Skeletal muscle tissue (tissue), 4 donors: Measurements from ENCODE around the gene BEND6. TPM values are rescaled to one million over a fixed set of nuclear protein-coding genes. Genes with fewer than 3 reads are reported as not detected.
"Not testable (repeated sequence)": the region's sequence is repeated elsewhere in the genome, so short reads cannot be mapped to it uniquely, and the experiment has no call there.

Experiments used
- H3K27ac ChIP-seq: one replicate; pipeline ENCODE4 v1.7.0; 2013; ENCODE audit warnings: mild to moderate bottlenecking, low read depth, low read length, inconsistent platforms
- H3K27me3 ChIP-seq, 3 donors: one replicate each; pipeline ENCODE4 v1.7.0; 2013; ENCODE audit warnings: low read length in 3 of 3; ENCODE audit not compliant: control insufficient read depth in 3 of 3, insufficient read depth in 3 of 3
- H3K36me3 ChIP-seq, 3 donors: one replicate each; pipeline ENCODE4 v1.7.0; 2013; ENCODE audit warnings: low read length in 3 of 3; ENCODE audit not compliant: control insufficient read depth in 3 of 3, insufficient read depth in 3 of 3
- H3K4me1 ChIP-seq, 3 donors: one replicate each; pipeline ENCODE4 v1.7.0; 2013; ENCODE audit warnings: low read length in 3 of 3, mild to moderate bottlenecking in 3 of 3; ENCODE audit not compliant: control insufficient read depth in 3 of 3, insufficient read depth in 3 of 3
- H3K4me3 ChIP-seq, 3 donors: one replicate each; pipeline ENCODE4 v1.7.0; 2013; ENCODE audit warnings: low read length in 3 of 3
- H3K9ac ChIP-seq, 3 donors: one replicate each; pipeline ENCODE4 v1.7.0; 2013; ENCODE audit warnings: low read length in 3 of 3, mild to moderate bottlenecking in 3 of 3, moderate library complexity in 2 of 3, low read depth in 1 of 3
- H3K9me3 ChIP-seq, 3 donors: one replicate each; pipeline ENCODE4 v1.7.0; 2013; ENCODE audit warnings: low read length in 3 of 3; ENCODE audit not compliant: control insufficient read depth in 3 of 3
- total RNA-seq: library from RNA; depleted of rRNA; stranded (reverse); fragments of >200 nt; gene quantifications from one replicate; pipeline ENCODE4 v1.2.3, GENCODE V29; 2014
- donor health status: Osteomylitis.

Gene BEND6
- total RNA-seq, 1 donor from 2014 or later, result not detected

GRCh38 chr6:56995347-56995902 lies 40.5 kb downstream of the BEND6 start:
- Histone ChIP-seq H3K27me3 (no peaks in the 10 kb centered on the region), H3K4me3 (no peak overlapping the region), H3K9ac (no peak overlapping the region), H3K27ac (no peak overlapping the region), H3K4me1 (no peaks in the 10 kb centered on the region), H3K9me3 (peaks cover 0 to 3% (median 0%) of the 10 kb centered on the region in 3 donors), H3K36me3 (no peaks in the 10 kb centered on the region)

- Histone ChIP-seq H3K4me1 (no peaks in the 10 kb centered on the region), H3K9ac (no peak overlapping the region), H3K9me3 (peaks cover 0 to 3% (median 0%) of the 10 kb centered on the region in 3 donors), H3K27me3 (no peaks in the 10 kb centered on the region), H3K27ac (no peak overlapping the region), H3K4me3 (no peak overlapping the region), H3K36me3 (no peaks in the 10 kb centered on the region)
These were observed 41.5 kb downstream of the BEND6 start for GRCh38 chr6:56996401-56996800.

- Histone ChIP-seq H3K9me3 (peaks cover 0 to 3% (median 0%) of the 10 kb centered on the region in 3 donors), H3K27ac (no peak overlapping the region), H3K4me1 (no peaks in the 10 kb centered on the region), H3K9ac (no peak overlapping the region), H3K4me3 (no peak overlapping the region), H3K36me3 (no peaks in the 10 kb centered on the region), H3K27me3 (no peaks in the 10 kb centered on the region)
These were observed 44.1 kb downstream of the BEND6 start for GRCh38 chr6:56999049-56999448.

GRCh38 chr6:56999748-57000147 lies 44.8 kb downstream of the BEND6 start:
- H3K27me3 ChIP-seq, H3K9me3 ChIP-seq, H3K9ac ChIP-seq, H3K36me3 ChIP-seq, H3K4me3 ChIP-seq, H3K27ac ChIP-seq, H3K4me1 ChIP-seq: not testable (repeated sequence)

GRCh38 chr6:57002197-57002596 lies 47.3 kb downstream of the BEND6 start:
- H3K36me3 ChIP-seq, result no peaks in the 10 kb centered on the region
- H3K4me3 ChIP-seq, result no peak overlapping the region
- H3K4me1 ChIP-seq, result no peaks in the 10 kb centered on the region
- H3K27ac ChIP-seq, result no peak overlapping the region
- H3K9ac ChIP-seq, result no peak overlapping the region
- H3K27me3 ChIP-seq, result no peaks in the 10 kb centered on the region
- H3K9me3 ChIP-seq, result peaks cover 0 to 3% (median 0%) of the 10 kb centered on the region in 3 donors

GRCh38 chr6:57004292-57004691 lies 49.4 kb downstream of the BEND6 start:
- peaks cover 0 to 2% (median 0%) of the 10 kb centered on the region in 3 donors for H3K9me3 ChIP-seq
- H3K4me3 ChIP-seq, result no peak overlapping the region
- no peak overlapping the region for H3K27ac ChIP-seq
- H3K4me1 ChIP-seq, result no peaks in the 10 kb centered on the region
- H3K27me3 ChIP-seq, result no peaks in the 10 kb centered on the region
- H3K9ac ChIP-seq, result no peak overlapping the region
- no peaks in the 10 kb centered on the region for H3K36me3 ChIP-seq

- H3K27me3 ChIP-seq, result no peaks in the 10 kb centered on the region
- no peaks in the 10 kb centered on the region for H3K36me3 ChIP-seq
- no peak overlapping the region for H3K4me3 ChIP-seq
- no peaks in the 10 kb centered on the region for H3K4me1 ChIP-seq
- no peak overlapping the region for H3K9ac ChIP-seq
- no peak overlapping the region for H3K27ac ChIP-seq
- H3K9me3 ChIP-seq, result no peaks in the 10 kb centered on the region
These were observed 51.2 kb downstream of the BEND6 start for GRCh38 chr6:57006101-57006500.

DNA sequence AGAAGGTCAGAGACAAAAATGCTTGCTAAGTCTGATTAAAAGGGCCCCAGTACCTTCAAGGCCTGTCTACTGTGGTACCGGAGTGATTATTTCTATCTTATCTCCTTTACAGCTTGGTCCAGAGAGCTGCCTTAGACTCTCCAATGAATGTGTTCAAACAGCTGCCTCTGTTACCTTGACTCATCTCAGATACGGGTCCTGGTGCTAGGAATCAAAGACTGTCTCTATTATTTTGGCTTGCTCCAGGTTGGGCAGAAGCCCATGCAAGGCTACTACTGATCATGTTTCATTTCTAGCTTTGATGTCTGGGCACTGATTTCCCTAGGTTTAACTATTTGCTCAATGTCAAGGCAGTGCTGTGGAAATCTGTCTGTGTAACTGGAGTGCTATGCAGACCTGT lies 53.2 kb downstream of the BEND6 start:
- H3K27ac ChIP-seq, H3K4me1 ChIP-seq, H3K27me3 ChIP-seq, H3K9ac ChIP-seq, H3K4me3 ChIP-seq, H3K9me3 ChIP-seq, H3K36me3 ChIP-seq: not testable (repeated sequence)

DNA sequence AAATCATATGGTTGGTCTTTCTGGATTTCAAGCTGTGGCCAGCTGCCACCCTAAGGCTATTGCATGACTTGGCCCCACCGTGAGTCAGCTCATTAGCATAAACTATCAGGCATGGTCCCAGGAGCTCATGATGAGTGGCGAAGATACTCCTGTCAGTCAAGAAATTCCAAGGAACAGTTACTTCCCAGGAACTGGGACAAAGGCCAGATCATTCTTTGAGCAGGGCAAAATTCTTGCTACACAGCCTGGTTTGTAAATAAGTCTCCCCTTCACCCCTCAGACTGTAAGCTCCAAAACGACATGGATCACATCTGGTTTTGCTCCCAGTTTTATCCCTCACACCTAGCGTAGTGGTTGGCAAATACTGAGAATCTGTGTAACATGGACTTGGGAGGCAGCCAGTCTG lies 58.6 kb downstream of the BEND6 start:
- Histone ChIP-seq H3K27me3 (no peaks in the 10 kb centered on the region), H3K9ac (no peak overlapping the region), H3K9me3 (no peaks in the 10 kb centered on the region), H3K27ac (no peak overlapping the region), H3K36me3 (no peaks in the 10 kb centered on the region), H3K4me3 (no peak overlapping the region), H3K4me1 (no peaks in the 10 kb centered on the region)

DNA sequence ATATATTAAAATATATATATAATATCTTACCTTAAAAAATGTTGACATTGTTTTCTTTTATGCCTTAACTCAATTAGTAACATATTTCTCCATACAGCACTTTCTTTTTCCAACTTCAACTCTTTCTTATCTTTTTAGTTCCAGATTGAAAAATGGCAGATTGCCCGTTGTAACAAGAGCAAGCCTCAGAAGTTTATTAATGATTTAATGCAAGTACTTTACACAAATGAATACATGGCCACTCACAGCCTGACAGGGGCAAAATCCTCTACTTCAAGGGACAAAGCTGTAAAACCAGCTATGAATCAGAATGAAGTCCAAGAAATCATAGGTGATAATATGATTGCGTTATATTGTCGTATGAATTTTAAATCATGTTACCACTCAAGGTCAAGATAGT lies 62.2 kb downstream of the BEND6 start:
- no peak overlapping the region for H3K4me3 ChIP-seq
- no peak overlapping the region for H3K27ac ChIP-seq
- H3K9me3 ChIP-seq, result no peaks in the 10 kb centered on the region
- H3K9ac ChIP-seq, result no peak overlapping the region
- H3K4me1 ChIP-seq, result no peaks in the 10 kb centered on the region
- no peaks in the 10 kb centered on the region for H3K27me3 ChIP-seq
- H3K36me3 ChIP-seq, result no peaks in the 10 kb centered on the region

DNA sequence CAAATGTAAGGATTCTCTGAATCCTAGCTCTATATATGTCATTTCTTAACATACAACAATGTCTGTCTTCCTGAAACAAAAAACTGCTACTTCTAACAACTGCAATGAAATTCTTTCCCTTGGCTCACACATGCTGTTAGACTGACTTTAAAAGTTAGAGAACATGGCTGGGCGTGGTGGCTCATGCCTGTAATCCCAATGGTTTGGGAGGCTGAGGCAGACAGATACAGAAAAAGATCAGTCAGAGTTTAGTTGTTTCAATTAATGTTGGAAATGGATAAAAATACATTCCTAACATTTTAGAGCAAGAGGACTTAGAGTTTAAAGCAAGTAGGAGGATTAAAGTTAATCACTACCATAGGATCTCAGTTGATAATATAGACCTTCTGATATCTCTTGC lies 62.9 kb downstream of the BEND6 start:
- Histone ChIP-seq H3K9me3 (no peaks in the 10 kb centered on the region), H3K27ac (no peak overlapping the region), H3K4me3 (no peak overlapping the region), H3K9ac (no peak overlapping the region), H3K27me3 (no peaks in the 10 kb centered on the region), H3K36me3 (no peaks in the 10 kb centered on the region), H3K4me1 (no peaks in the 10 kb centered on the region)
